AG10803 (cell line): ENCODE data around the gene SUPT3H.
"Not testable (repeated sequence)": the region's sequence is repeated elsewhere in the genome, so short reads cannot be mapped to it uniquely, and the experiment has no call there.

Experiments
- DNase-seq: peaks from one replicate; pipeline ENCODE4 v3.0.0; 2010; ENCODE audit warnings: low read depth
- H3K4me3 ChIP-seq: 2 replicates; pipeline ENCODE4 v1.5.1; 2011; ENCODE audit warnings: mild to moderate bottlenecking, low read length, control low read depth
- TF ChIP-seq, protein P1 (sequence below): conservative IDR thresholded peaks from 2 replicates; pipeline ENCODE4 v1.5.1; 2011; ENCODE audit warnings: mild to moderate bottlenecking, low read length, control low read depth, inconsistent platforms

SUPT3H gene

DNA sequence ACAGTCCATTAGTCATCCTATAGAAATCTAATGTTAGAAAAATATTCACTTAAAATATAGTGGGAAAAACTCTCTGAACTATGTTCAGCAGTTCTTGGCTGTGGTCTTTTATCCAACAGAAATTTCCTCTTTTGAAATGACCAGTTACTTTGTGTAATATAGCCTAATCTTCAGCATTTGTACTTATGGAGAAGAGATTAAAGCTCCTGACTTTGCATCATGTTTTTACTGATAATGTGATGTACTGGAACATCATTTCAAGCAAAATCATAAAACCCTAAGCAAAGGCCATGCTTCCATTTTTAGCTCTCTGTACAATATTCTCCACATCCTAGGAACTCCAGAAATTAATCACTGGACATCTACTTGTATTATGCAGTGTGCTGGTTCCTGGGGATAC lies 480.4 kb downstream of the SUPT3H start:
- H3K4me3 ChIP-seq: no peak overlapping the region
- TF ChIP-seq, protein P1, sequence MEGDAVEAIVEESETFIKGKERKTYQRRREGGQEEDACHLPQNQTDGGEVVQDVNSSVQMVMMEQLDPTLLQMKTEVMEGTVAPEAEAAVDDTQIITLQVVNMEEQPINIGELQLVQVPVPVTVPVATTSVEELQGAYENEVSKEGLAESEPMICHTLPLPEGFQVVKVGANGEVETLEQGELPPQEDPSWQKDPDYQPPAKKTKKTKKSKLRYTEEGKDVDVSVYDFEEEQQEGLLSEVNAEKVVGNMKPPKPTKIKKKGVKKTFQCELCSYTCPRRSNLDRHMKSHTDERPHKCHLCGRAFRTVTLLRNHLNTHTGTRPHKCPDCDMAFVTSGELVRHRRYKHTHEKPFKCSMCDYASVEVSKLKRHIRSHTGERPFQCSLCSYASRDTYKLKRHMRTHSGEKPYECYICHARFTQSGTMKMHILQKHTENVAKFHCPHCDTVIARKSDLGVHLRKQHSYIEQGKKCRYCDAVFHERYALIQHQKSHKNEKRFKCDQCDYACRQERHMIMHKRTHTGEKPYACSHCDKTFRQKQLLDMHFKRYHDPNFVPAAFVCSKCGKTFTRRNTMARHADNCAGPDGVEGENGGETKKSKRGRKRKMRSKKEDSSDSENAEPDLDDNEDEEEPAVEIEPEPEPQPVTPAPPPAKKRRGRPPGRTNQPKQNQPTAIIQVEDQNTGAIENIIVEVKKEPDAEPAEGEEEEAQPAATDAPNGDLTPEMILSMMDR: no peak
- DNase-seq: no peak

DNA sequence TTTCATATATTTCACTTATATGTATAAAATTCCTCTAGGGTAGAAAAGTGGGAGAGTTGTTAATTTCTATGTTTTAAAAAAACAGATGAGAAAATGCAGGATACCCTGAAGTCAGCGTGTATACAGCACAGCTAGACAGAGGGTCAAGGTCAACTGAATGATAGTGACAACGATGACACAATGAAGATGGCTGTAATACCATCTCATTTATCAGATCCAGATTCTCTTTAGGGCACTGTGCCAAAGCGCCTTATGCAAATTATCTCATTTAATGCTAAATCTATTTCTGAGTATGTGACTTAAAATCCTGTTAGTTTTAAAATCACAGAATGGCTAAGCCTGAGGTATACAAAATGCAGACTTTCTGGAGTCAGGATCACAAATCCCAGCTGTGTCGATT lies 481.0 kb downstream of the SUPT3H start:
- H3K4me3 ChIP-seq: no peak overlapping the region
- TF ChIP-seq, protein P1: no peak
- no peak for DNase-seq

GRCh38 chr6:44892579-44892978 lies 485.2 kb downstream of the SUPT3H start:
- TF ChIP-seq, protein P1: no peak
- H3K4me3 ChIP-seq: no peak overlapping the region
- DNase-seq: no peak

GRCh38 chr6:44879071-44879470 lies 498.7 kb downstream of the SUPT3H start:
- not testable (repeated sequence) for DNase-seq

GRCh38 chr6:44876638-44877037 lies 501.1 kb downstream of the SUPT3H start:
- not testable (repeated sequence) for DNase-seq

More at GRCh38 chr6:44879071-44879470, 498.7 kb downstream of the SUPT3H start:
- H3K4me3 ChIP-seq: not testable (repeated sequence)

DNA sequence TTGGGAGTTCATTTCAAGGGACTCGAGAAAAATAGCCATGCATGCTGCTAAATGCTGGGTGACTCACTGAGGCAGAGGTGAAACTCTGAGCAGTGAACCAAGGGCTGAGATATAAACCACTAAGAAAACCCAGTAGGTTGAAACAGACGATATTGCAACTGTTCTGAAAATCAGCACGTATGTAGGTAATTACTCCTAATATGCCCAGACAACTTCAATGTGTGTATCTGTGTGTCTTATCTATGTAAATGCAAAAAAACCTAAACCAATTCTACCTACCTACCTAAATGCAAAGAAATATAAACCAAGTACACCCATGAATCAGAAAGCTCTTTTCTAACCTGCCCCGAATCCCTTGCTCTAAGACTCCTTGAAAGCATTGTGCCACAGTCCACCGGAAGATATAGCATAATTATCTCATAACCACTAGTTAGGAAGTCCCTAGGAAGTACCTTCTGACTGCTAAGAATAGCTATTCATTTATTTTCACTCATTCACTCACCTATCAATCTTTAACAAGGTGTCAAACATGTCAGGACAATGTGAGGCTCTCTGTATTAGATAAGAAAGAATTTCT lies 508.3 kb downstream of the SUPT3H start:
- no peak overlapping the region for H3K4me3 ChIP-seq
- no peak for DNase-seq
- TF ChIP-seq, protein P1: no peak

More at GRCh38 chr6:44876638-44877037, 501.1 kb downstream of the SUPT3H start:
- H3K4me3 ChIP-seq: not testable (repeated sequence)

- DNase-seq: no peak
- H3K4me3 ChIP-seq: no peak overlapping the region
- TF ChIP-seq, protein P1: no peak
These were observed 508.8 kb downstream of the SUPT3H start for GRCh38 chr6:44868910-44869309.

DNA sequence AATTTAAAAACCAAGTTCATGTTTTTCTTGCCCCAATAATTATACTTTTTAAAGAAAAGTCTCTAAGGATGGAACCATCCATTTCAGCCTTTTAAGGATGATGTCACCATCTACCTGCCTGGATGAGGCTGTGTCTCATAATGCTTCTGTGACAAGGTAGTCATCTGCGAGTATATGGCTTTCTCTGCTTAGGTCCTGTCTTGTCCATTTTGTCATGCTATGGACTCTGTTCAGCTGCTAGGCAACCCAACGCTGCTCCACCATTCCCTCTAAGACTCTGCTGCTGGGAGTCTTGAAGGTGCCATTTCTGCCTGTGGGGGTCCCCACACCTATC lies 509.4 kb downstream of the SUPT3H start:
- DNase-seq: no peak
- no peak overlapping the region for H3K4me3 ChIP-seq
- TF ChIP-seq, protein P1: no peak
